ENCODE measurements around the gene TNPO2. TPM values are rescaled to one million over a fixed set of nuclear protein-coding genes. Genes with fewer than 3 reads are reported as not detected.
A peak's percentile ranks its signal among the peaks of the same experiment; 100 is the strongest.
"Not testable (repeated sequence)": the region's sequence is repeated elsewhere in the genome, so short reads cannot be mapped to it uniquely, and the experiment has no call there.

Gene TNPO2
- total RNA-seq, 4 donors from 2014 or later = 56.1 to 120 (median 77.6) TPM

GRCh38 chr19:12715102-12715501 is 8.6 kb downstream of the TNPO2 start:
- TF ChIP-seq POLR2A (IDR thresholded peaks at IDR 0.05) (no peak), EP300 (IDR thresholded peaks at IDR 0.05) (no peak), CTCF (IDR thresholded peaks at IDR 0.05) (no peak)
- Histone ChIP-seq H3K36me3 (peaks cover 8 to 88% (median 32%) of the 10 kb centered on the region in 3 donors), H3K27me3 (no peaks in the 10 kb centered on the region), H3K9me3 (no peaks in the 10 kb centered on the region), H3K4me3 (no peak overlapping the region), H3K27ac (no peak overlapping the region), H3K4me1 (peaks cover 0 to 22% (median 3%) of the 10 kb centered on the region in 4 donors)
- WGBS, 2 donors = 82 to 84% methylated on average over 11 of the region's 15 CpGs
- DNase-seq (ENCODE audit: low spot score in 2 of 2) = no peak

- not testable (repeated sequence) for H3K9me3 ChIP-seq; H3K4me3 ChIP-seq; H3K27ac ChIP-seq; H3K4me1 ChIP-seq; DNase-seq (ENCODE audit: low spot score in 2 of 2); H3K27me3 ChIP-seq
- WGBS, 2 donors = 95 to 96% methylated on average over 9 of the region's 9 CpGs
- peaks cover 8 to 95% (median 32%) of the 10 kb centered on the region in 3 donors for H3K36me3 ChIP-seq
Measured at GRCh38 chr19:12713304-12713703, 10.4 kb downstream of the TNPO2 start.

GRCh38 chr19:12712077-12712476 is 11.7 kb downstream of the TNPO2 start:
- 38 to 57% methylated on average over 7 to 11 of the region's 14 CpGs for WGBS, 2 donors
- peaks cover 8 to 97% (median 32%) of the 10 kb centered on the region in 3 donors for H3K36me3 ChIP-seq
- not testable (repeated sequence) for H3K27ac ChIP-seq

GRCh38 chr19:12711187-12711586 is 12.5 kb downstream of the TNPO2 start:
- TF ChIP-seq CTCF (IDR thresholded peaks at IDR 0.05) = no peak
- no peak for TF ChIP-seq EP300 (IDR thresholded peaks at IDR 0.05)
- TF ChIP-seq POLR2A (IDR thresholded peaks at IDR 0.05) = no peak
- H3K27me3 ChIP-seq = no peaks in the 10 kb centered on the region
- DNase-seq (ENCODE audit: low spot score in 2 of 2) = no peak
- H3K9me3 ChIP-seq = no peaks in the 10 kb centered on the region
- H3K4me1 ChIP-seq = no peaks in the 10 kb centered on the region
- WGBS, 2 donors = 95% methylated on average over 13 to 17 of the region's 17 CpGs
- peaks cover 8 to 97% (median 39%) of the 10 kb centered on the region in 3 donors for H3K36me3 ChIP-seq
- H3K27ac ChIP-seq = no peak overlapping the region
- no peak overlapping the region for H3K4me3 ChIP-seq

More at GRCh38 chr19:12712077-12712476, 11.7 kb downstream of the TNPO2 start:
- not testable (repeated sequence) for H3K27me3 ChIP-seq; H3K9me3 ChIP-seq; DNase-seq (ENCODE audit: low spot score in 2 of 2); H3K4me1 ChIP-seq; H3K4me3 ChIP-seq
- peak in 3 of 5 experiments; percentile 15 to 37 (median 27) for TF ChIP-seq CTCF (IDR thresholded peaks at IDR 0.05)

GRCh38 chr19:12708641-12709040 is 15.1 kb downstream of the TNPO2 start:
- Histone ChIP-seq H3K27me3 (no peaks in the 10 kb centered on the region), H3K27ac (no peak overlapping the region), H3K4me1 (no peaks in the 10 kb centered on the region), H3K9me3 (no peaks in the 10 kb centered on the region), H3K4me3 (no peak overlapping the region), H3K36me3 (peaks cover 0 to 97% (median 42%) of the 10 kb centered on the region in 3 donors)
- TF ChIP-seq CTCF (IDR thresholded peaks at IDR 0.05) = no peak
- TF ChIP-seq POLR2A (IDR thresholded peaks at IDR 0.05) = no peak
- no peak for TF ChIP-seq EP300 (IDR thresholded peaks at IDR 0.05)
- no peak for DNase-seq (ENCODE audit: low spot score in 2 of 2)
- WGBS, 2 donors = 93 to 98% methylated on average over 8 of the region's 8 CpGs

- Histone ChIP-seq H3K4me3 (no peak overlapping the region), H3K27me3 (no peaks in the 10 kb centered on the region), H3K27ac (no peak overlapping the region), H3K36me3 (peaks cover 0 to 100% (median 41%) of the 10 kb centered on the region in 3 donors), H3K4me1 (no peaks in the 10 kb centered on the region), H3K9me3 (no peaks in the 10 kb centered on the region)
- no peak for TF ChIP-seq EP300 (IDR thresholded peaks at IDR 0.05)
- no peak for TF ChIP-seq CTCF (IDR thresholded peaks at IDR 0.05)
- TF ChIP-seq POLR2A (IDR thresholded peaks at IDR 0.05) = no peak
- 87 to 91% methylated on average over 13 of the region's 13 CpGs for WGBS, 2 donors
- DNase-seq (ENCODE audit: low spot score in 2 of 2) = no peak
Measured at GRCh38 chr19:12706332-12706718, 17.4 kb downstream of the TNPO2 start.

All from tibial nerve (tissue), 4 donors.